SKM-1 (cell line): Measurements from ENCODE around the gene IARS1.

ENCODE experiments used
- DNase-seq: peaks from one replicate; lab custom pipeline; 2025; ENCODE audit not compliant: unreplicated experiment; lab: John Stamatoyannopoulos, UW

The IARS1 gene

GRCh38 chr9:92295827-92296258 is 2.3 kb upstream of the IARS1 start:
- no peak for DNase-seq

GRCh38 chr9:92295240-92295790 is 1.8 kb upstream of the IARS1 start:
- no peak for DNase-seq

- DNase-seq = no peak
Measured at GRCh38 chr9:92294297-92294676, 790 bp upstream of the IARS1 start.

GRCh38 chr9:92293075-92293354 is 482 bp downstream of the IARS1 start:
- no peak for DNase-seq

- DNase-seq = no peak
Measured at GRCh38 chr9:92292338-92293074, 991 bp downstream of the IARS1 start.

GRCh38 chr9:92291577-92291976 is 1.9 kb downstream of the IARS1 start:
- DNase-seq = no peak

- DNase-seq = no peak
Measured at GRCh38 chr9:92290785-92291429, 2.6 kb downstream of the IARS1 start.

GRCh38 chr9:92289708-92290390 is 3.6 kb downstream of the IARS1 start:
- DNase-seq = no peak

- DNase-seq = no peak
Measured at GRCh38 chr9:92279302-92279701, 14.2 kb downstream of the IARS1 start.

GRCh38 chr9:92278110-92278509 is 15.4 kb downstream of the IARS1 start:
- no peak for DNase-seq

GRCh38 chr9:92276331-92277032 is 17.0 kb downstream of the IARS1 start:
- DNase-seq = no peak

GRCh38 chr9:92275541-92275940 is 18.0 kb downstream of the IARS1 start:
- no peak for DNase-seq

- no peak for DNase-seq
Measured at GRCh38 chr9:92270511-92270910, 23.0 kb downstream of the IARS1 start.

- DNase-seq = no peak
Measured at GRCh38 chr9:92266486-92266885, 27.0 kb downstream of the IARS1 start.

- no peak for DNase-seq
Measured at GRCh38 chr9:92265154-92265553, 28.3 kb downstream of the IARS1 start.

- DNase-seq = no peak
Measured at GRCh38 chr9:92263131-92263530, 30.4 kb downstream of the IARS1 start.

GRCh38 chr9:92257327-92257726 is 36.2 kb downstream of the IARS1 start:
- no peak for DNase-seq

GRCh38 chr9:92254381-92255337 is 38.8 kb downstream of the IARS1 start:
- no peak for DNase-seq

GRCh38 chr9:92253656-92254055 is 39.8 kb downstream of the IARS1 start:
- DNase-seq = no peak

GRCh38 chr9:92247981-92248380 is 45.5 kb downstream of the IARS1 start:
- DNase-seq = no peak
